HG02970 (cell line): ENCODE results near the gene TAAR9.

Experiments used
- ATAC-seq: cut with Tn5 transposase; IDR thresholded peaks from one replicate; pipeline ENCODE4 v1.9.1; 2021; ENCODE audit warnings: mild to moderate bottlenecking, moderate library complexity, moderate number of reproducible peaks; ENCODE audit not compliant: unreplicated experiment, low FRiP score

Gene TAAR9

GRCh38 chr6:132537977-132538376, at the start of gene TAAR9:
TAAR9 (plus strand) TSS chr6:132538277; CDS start chr6:132538290, 13 bp downstream.
- no peak for ATAC-seq

DNA sequence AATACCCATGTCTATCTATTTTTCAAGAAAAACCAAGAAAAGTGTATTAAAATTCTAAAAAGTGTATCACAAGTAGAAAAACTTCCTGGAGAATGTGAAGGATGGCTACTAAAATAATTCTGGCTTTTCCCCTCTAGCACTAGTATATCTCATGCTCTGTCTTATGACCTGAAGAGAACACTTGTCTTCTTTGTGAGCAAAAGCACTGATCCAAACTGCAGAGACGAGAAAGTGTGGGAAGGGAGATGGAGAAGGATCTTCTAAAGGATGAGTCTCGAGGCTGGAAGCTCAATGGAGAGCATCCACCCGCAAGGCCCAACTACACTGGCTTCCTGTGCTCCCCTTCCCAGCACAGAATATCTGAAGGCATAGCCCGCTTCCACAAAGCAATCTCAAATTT, 48.7 kb upstream of the TAAR9 start:
- no peak for ATAC-seq

- no peak for ATAC-seq
Observed at GRCh38 chr6:132490024-132490423, 48.1 kb upstream of the TAAR9 start.

DNA sequence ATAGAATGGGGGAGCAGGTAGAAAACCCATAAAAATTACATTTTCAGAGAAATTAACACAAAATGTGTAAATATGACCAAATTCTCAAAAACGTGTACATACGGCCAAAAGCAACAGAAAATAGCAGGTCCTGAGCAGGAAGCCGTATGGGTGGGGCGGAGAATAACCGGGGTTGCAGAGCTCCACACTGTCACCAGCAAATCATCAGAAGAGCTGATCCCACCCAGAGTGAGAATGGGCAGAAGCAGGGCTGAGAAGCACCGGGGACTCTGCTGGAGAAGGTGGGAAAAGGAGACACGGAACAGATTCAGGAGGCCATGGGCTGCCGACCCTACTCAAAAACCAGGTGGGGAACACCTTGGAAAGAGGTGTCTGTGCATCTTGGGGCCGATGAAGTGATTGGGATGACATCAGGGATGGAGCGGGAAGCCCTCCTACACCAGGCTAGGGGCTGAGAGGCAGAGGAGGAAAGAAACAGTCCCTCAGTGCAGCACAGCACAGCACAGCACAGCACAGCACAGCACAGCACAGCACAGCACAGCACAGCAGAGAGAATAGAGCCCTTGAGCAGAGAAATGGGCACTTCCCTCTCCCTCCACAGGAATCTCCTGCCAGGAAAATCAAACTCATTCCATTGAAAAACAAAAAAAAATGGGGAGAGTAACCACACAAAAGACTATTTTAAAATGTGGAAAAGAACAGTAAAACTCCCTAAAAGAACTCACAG, 47.4 kb upstream of the TAAR9 start:
- ATAC-seq: no peak

DNA sequence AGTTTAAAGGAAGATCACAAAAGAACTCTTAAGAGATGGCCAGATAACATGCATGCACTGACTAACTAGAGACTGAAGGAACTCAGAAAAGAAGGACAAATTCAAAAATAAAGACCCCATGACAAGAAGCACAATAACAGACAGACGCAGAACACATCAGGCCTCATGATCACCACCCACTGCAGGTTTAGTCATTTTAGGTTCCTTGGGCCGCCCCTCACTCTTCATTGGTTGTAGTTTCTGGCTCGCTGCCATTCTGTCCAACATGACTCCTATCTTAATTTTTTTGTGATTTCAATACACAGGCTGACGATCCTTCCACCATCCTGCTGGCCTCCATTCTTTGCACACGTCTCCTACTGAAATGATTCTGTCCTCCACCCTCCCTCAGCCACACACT, 46.8 kb upstream of the TAAR9 start:
- no peak for ATAC-seq

GRCh38 chr6:132491881-132492280, 46.2 kb upstream of the TAAR9 start:
- no peak for ATAC-seq

DNA sequence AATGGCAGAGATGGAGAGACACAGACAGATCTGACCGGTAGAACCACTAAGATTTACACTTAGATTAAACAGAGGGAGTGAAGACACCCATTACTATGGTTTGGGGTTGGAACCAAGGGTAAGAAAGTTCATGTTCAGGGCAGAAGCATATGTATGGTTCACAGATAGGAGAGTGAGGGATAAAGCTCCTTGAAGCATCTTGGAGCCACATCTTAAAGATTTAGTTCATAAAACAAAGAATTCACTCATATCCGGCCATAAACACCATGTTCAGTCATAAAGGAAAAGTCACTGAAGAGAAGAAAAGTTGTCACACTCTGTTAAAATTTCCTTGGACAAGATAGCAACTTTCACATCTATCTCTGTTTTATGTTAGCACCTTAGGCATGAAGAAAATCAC, 43.1 kb upstream of the TAAR9 start:
- no peak for ATAC-seq

DNA sequence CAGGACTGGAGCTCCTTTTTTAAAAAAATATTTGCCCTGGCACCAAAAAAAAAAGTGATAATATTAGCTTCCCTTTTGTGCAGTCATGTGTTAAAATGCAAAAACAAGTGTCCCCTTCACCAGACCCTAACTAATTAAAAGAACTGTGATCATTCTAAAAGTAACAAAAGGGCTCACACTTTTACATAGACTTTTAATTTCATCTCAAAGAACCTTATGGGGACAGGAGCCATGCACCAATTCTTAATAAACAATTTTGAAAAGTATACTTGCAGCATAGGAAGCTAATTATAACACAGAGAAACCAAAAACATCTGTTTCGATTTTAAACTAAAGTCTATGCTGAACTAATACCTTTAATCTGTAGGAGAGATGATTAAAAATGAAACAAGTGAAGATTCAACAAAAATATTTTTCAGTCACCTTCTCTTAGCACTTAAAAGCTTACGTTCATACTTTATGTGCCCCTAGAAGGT, 42.4 kb upstream of the TAAR9 start:
- ATAC-seq: no peak

DNA sequence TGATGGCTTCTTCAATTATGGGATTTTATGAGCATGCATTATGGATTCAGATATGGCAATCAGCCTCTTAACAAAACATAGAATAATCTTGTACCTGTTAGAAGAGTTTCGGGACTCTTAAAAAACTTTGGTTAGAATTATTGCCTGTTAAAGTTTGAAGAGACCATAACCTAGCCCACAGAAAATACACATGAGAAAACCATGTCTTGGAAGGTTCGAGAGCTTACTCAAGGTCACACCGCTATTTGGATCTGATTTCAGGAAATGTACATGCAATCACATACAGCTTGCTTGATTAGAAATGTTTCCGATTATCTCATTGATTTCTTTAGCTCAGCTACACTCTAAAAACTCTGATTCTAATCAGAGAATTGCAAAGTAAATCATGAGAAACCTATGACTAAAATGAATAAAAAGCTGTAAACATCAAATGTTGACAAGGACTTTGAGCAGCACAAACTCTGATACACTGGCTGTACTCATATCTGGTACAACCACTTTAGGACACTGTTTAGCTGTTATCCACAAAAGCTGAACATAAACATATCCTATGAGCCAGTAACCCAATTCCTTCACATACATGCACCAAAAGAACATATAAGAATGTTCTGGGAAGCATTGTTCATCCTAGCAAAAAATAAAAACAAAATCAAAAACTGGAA, 41.4 kb upstream of the TAAR9 start:
- no peak for ATAC-seq

DNA sequence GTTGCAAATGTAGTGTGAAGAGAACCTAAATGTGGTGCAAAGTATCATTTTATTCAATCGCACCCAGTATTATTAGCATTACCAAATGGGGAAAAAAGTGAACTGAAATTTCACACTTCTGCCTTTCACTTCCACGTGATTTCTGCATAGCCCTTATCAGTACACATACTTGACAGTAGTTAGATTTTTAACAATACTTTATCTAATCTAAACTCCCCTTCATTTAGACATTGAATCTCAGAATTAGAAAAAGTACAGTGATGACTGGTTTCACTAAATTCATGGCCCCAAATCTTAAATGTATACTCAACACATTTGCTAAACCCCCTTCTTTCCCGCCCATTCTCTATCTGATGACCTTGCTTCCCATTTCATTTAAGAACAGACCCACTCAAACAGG, 39.4 kb upstream of the TAAR9 start:
- ATAC-seq: no peak

GRCh38 chr6:132499757-132500156, 38.3 kb upstream of the TAAR9 start:
- ATAC-seq: no peak

DNA sequence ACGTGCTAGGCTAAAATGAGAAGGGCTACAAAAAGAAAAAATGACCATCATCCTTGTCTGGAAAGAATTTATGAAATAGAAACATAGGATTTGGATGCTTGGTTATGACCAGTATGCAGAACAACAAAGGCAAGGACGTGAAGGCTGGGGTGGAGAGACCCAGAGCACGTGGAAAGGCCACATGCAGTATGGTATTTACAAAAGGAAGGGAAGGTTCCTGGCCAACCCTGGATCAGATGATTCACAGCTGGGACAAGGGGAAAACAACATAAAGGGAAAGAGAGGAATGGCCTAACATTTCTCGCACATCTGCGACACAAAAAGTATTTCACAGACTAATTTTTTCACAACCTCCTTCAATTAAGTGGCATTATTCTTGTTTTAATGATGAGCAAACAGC, 33.3 kb upstream of the TAAR9 start:
- ATAC-seq: no peak

GRCh38 chr6:132505158-132505557, 32.9 kb upstream of the TAAR9 start:
- no peak for ATAC-seq

- ATAC-seq: no peak
Observed at GRCh38 chr6:132506461-132506860, 31.6 kb upstream of the TAAR9 start.

DNA sequence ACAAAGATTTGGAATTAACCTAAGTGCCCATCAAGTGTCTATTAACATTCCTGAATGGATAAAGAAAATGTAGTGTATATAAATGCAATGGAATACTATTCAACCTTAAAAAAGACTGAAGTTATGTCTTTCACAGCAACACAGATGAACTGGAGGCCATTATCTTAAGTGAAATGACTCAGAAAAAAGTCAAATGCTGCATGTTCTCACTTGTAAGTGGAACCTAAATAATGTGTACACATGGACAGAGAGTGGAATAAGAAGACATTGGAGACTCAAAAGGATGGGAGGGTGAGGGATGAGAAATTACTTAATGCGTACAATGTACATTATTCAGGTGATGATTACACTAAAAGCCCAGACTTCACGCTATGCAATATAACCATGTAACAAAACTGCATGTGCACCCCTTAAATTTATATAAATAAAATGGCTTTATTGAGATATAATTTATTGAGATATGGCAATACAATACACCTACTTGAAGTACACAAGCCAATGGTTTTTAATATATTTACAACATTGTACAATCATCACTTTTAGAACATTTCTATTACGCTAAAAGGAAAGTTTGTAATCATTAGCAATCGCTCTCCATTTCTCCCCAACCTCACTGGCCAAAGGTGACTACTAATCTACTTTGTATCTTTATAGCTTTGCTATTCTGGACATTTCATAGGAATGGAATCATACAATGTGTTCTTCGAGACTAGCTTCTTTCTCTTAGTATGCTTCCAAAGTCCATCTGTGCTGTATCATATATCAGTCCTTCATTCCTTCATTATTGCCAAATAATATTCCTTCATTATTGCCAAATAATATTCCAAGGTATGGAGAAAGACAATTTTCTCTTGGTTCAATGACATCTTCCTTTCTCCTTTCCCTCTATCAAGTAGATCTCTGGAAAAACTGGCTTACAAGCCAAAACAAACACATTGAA, 30.9 kb upstream of the TAAR9 start:
- no peak for ATAC-seq

GRCh38 chr6:132511210-132511830, 26.8 kb upstream of the TAAR9 start:
- no peak for ATAC-seq

- ATAC-seq: no peak
Observed at GRCh38 chr6:132511831-132512220, 26.3 kb upstream of the TAAR9 start.

- ATAC-seq: no peak
Observed at GRCh38 chr6:132512342-132512637, 25.8 kb upstream of the TAAR9 start.

GRCh38 chr6:132512638-132513632, 25.1 kb upstream of the TAAR9 start, which contains the start of gene STX7:
STX7 (minus strand) TSS chr6:132513116; CDS start chr6:132503530, 9,586 bp downstream.
- ATAC-seq: peak; percentile 96
